AG10803 (cell line): ENCODE measurements around the gene HBB.
"Not testable (repeated sequence)": the region's sequence is repeated elsewhere in the genome, so short reads cannot be mapped to it uniquely, and the experiment has no call there.

Experiments used
- DNase-seq: peaks from one replicate; pipeline ENCODE4 v3.0.0; 2010; ENCODE audit warnings: low read depth
- H3K4me3 ChIP-seq: 2 replicates; pipeline ENCODE4 v1.5.1; 2011; ENCODE audit warnings: mild to moderate bottlenecking, low read length, control low read depth
- CTCF ChIP-seq: conservative IDR thresholded peaks from 2 replicates; pipeline ENCODE4 v1.5.1; 2011; ENCODE audit warnings: mild to moderate bottlenecking, low read length, control low read depth, inconsistent platforms

Gene HBB

GRCh38 chr11:5251746-5252145 is 24.9 kb upstream of the HBB start:
- no peak for TF ChIP-seq CTCF
- no peak for DNase-seq
- no peak overlapping the region for H3K4me3 ChIP-seq

- DNase-seq, result no peak
- H3K4me3 ChIP-seq, result no peak overlapping the region
- TF ChIP-seq CTCF, result no peak
These were observed 23.8 kb upstream of the HBB start for GRCh38 chr11:5250543-5251204.

GRCh38 chr11:5249807-5250396 is 23.0 kb upstream of the HBB start, which contains the start of gene HBG1:
Gene HBG1 (minus strand): TSS chr11:5249857. CDS start chr11:5249804, 53 bp downstream.
- not testable (repeated sequence) for H3K4me3 ChIP-seq, DNase-seq

GRCh38 chr11:5248498-5248897 is 21.6 kb upstream of the HBB start:
- H3K4me3 ChIP-seq, DNase-seq: not testable (repeated sequence)

GRCh38 chr11:5247472-5248192 is 20.8 kb upstream of the HBB start:
- DNase-seq, result no peak
- TF ChIP-seq CTCF, result no peak
- H3K4me3 ChIP-seq, result no peak overlapping the region

GRCh38 chr11:5246772-5247471 is 20.1 kb upstream of the HBB start:
- H3K4me3 ChIP-seq, result no peak overlapping the region
- no peak for TF ChIP-seq CTCF
- DNase-seq, result no peak

GRCh38 chr11:5245155-5245554 is 18.3 kb upstream of the HBB start:
- no peak for TF ChIP-seq CTCF
- DNase-seq, result no peak
- H3K4me3 ChIP-seq, result no peak overlapping the region
